BE2C (cell line): ENCODE data around the gene PGAM4.
"Not testable (repeated sequence)": the region's sequence is repeated elsewhere in the genome, so short reads cannot be mapped to it uniquely, and the experiment has no call there.

Experiments
- DNase-seq: peaks from one replicate; pipeline ENCODE4 v3.0.0-alpha.2; 2020
- H3K27me3 ChIP-seq: fragments of 250-450 bp; sonication (Bioruptor Pico); 2 replicates; pipeline ENCODE4 v1.5.1; 2020; ENCODE audit warnings: mild to moderate bottlenecking
- H3K36me3 ChIP-seq: fragments of 250-450 bp; sonication (Bioruptor Pico); 2 replicates; pipeline ENCODE4 v1.5.1; 2020; ENCODE audit warnings: mild to moderate bottlenecking
- H3K4me1 ChIP-seq: fragments of 250-450 bp; sonication (Bioruptor Pico); 2 replicates; pipeline ENCODE4 v1.5.1; 2020
- H3K4me3 ChIP-seq: 2 replicates; pipeline ENCODE4 v1.5.1; 2011; ENCODE audit warnings: low read depth, low read length
- H3K9me3 ChIP-seq: fragments of 250-450 bp; sonication (Bioruptor Pico); 2 replicates; pipeline ENCODE4 v1.5.1; 2020
- TF ChIP-seq, protein P1 (sequence below): IDR thresholded peaks from 2 replicates; pipeline ENCODE4 v1.5.1; 2012; ENCODE audit warnings: mild to moderate bottlenecking, low read depth, low read length

Gene PGAM4

DNA sequence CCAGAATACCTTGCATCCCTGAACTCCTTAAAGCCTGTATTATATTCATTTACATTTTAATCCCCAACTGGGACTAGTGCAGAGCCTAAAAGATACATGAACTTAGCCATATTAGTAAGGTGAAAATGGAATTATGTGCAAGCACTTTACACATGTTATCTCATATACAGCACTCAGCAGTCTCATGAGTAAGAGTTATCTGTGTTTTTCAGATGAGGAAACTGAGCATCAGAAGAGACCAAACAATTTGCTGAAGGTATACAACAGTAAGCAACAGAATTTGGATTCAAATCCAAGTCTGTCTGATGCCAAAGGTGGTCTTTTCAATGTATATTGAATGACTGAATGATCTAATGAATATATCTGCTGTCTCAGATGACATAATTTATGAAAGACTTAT, 46.7 kb downstream of the PGAM4 start:
- Histone ChIP-seq H3K9me3 (no peaks in the 10 kb centered on the region), H3K4me3 (no peak overlapping the region), H3K27me3 (no peaks in the 10 kb centered on the region), H3K4me1 (no peaks in the 10 kb centered on the region), H3K36me3 (no peaks in the 10 kb centered on the region)
- TF ChIP-seq, protein P1, sequence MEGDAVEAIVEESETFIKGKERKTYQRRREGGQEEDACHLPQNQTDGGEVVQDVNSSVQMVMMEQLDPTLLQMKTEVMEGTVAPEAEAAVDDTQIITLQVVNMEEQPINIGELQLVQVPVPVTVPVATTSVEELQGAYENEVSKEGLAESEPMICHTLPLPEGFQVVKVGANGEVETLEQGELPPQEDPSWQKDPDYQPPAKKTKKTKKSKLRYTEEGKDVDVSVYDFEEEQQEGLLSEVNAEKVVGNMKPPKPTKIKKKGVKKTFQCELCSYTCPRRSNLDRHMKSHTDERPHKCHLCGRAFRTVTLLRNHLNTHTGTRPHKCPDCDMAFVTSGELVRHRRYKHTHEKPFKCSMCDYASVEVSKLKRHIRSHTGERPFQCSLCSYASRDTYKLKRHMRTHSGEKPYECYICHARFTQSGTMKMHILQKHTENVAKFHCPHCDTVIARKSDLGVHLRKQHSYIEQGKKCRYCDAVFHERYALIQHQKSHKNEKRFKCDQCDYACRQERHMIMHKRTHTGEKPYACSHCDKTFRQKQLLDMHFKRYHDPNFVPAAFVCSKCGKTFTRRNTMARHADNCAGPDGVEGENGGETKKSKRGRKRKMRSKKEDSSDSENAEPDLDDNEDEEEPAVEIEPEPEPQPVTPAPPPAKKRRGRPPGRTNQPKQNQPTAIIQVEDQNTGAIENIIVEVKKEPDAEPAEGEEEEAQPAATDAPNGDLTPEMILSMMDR, result no peak
- DNase-seq, result no peak

GRCh38 chrX:77919370-77919769, 50.1 kb downstream of the PGAM4 start:
- not testable (repeated sequence) for H3K27me3 ChIP-seq

DNA sequence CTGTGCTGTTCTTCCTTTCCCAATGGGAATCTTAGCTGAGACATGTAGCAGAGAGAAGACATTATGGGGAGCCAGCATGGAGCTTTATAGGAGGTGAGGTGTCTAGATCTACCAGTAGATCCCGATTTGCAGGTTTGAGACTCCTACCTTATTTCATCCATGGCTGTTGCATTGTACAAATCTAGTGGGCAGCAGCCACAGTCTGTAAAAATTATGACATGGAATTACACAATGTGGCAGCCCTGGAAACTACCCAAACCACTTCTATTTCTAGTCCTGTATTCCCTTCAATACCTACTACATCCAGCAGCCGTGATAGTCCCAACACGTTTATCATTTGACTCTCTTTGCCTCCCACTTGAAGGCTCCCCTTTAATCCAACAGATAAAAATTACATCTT, 50.9 kb downstream of the PGAM4 start:
- TF ChIP-seq, protein P1, result no peak
- DNase-seq, result no peak

More at GRCh38 chrX:77919370-77919769, 50.1 kb downstream of the PGAM4 start:
- not testable (repeated sequence) for H3K9me3 ChIP-seq, DNase-seq, H3K36me3 ChIP-seq, H3K4me1 ChIP-seq, H3K4me3 ChIP-seq

More for the DNA sequence above, 50.9 kb downstream of the PGAM4 start:
- Histone ChIP-seq H3K27me3 (no peaks in the 10 kb centered on the region), H3K36me3 (no peaks in the 10 kb centered on the region), H3K4me1 (no peaks in the 10 kb centered on the region), H3K9me3 (no peaks in the 10 kb centered on the region), H3K4me3 (no peak overlapping the region)
